Activated CD4-positive, alpha-beta T cell treated with anti-CD3 and anti-CD28 coated beads, Interleukin-2, amount 50 U/mL, for 1 hour (primary cell): Measurements from ENCODE around the gene CLCN1.
"Not testable (repeated sequence)": the region's sequence is repeated elsewhere in the genome, so short reads cannot be mapped to it uniquely, and the experiment has no call there.

ENCODE experiments used
- DNase-seq: peaks from one replicate; pipeline ENCODE4 v3.0.0-alpha.2; 2020

Gene CLCN1

DNA sequence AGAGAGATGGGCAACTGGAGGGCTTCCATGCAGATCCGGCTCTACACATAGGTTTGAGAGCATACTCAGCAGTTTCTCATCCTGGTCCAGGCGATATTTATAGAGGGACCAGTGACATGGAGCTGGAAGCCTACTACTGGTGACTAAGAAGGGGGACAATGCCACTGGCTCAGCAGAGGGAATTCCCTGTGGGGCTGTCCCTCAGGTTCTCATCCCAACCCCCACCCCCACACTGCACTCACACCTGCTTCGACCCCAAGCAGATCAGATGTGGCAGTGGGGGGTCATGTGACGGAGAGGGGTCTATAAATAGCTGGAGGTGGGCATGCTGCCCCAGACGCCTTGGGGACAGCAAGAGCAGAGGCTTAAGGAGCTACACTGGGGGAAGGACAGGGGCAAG lies at the start of gene CLCN1:
Gene CLCN1, plus strand, starts transcription at position 336 of the 400 bp plus-strand sequence. CDS start 102 bp downstream, outside the sequence.
- DNase-seq, result no peak

DNA sequence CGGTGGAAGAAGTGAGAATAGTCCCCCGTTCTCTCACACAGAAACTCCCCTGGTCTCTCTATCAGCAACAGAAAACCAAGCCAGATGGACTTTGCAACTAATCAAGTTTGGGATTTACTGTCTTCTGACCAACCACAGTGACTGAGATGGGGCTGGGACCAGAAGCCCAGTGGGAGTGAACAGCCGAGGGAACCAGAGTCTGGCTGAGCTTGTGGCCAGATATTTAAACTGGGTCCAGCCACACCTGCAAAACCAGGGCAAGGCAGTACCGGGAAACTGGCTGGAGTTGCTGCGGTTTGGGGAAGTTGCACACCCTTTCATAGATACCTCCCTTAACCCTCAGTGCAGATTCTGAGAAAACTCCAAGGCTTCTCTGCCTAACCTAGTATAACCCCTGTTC lies 46.7 kb upstream of the CLCN1 start:
- DNase-seq, result no peak

DNA sequence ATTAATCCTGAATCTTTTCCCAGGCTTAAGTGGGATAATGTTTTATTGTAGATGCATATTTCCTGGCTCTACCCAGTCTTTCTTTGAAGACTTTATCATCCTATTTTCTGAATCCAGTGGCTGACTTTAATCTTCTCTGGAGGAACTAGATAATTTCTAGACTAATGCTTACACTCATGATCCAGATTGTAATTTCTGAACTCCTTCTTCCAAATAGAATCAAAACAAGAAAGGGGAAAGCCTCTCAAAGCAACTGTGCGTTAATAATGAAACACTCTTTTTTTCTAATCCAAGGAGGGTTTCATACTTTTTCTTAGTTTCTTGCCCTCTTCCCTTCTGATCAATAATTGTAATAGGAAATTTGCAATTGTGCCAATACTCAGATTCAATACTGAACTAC lies 44.7 kb upstream of the CLCN1 start:
- no peak for DNase-seq

DNA sequence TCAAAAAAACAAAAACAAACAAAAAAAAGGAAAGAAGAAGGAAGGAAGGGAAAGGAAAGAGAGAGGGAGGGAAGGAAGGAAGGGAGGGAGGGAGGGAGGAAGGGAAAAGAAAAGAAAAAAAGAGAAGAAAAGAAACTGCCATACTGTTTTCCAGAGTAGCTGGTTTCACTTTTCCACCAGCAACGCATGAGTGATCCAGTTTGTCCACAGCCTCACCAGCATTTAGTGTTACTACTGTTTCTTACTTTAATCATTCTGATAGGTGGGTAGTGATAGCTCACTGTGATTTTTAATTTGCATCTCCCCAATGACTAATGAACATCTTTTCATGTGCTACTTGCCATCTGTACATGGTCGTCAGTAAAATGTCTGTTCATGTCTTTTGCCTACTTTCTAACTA lies 43.0 kb upstream of the CLCN1 start:
- no peak for DNase-seq

DNA sequence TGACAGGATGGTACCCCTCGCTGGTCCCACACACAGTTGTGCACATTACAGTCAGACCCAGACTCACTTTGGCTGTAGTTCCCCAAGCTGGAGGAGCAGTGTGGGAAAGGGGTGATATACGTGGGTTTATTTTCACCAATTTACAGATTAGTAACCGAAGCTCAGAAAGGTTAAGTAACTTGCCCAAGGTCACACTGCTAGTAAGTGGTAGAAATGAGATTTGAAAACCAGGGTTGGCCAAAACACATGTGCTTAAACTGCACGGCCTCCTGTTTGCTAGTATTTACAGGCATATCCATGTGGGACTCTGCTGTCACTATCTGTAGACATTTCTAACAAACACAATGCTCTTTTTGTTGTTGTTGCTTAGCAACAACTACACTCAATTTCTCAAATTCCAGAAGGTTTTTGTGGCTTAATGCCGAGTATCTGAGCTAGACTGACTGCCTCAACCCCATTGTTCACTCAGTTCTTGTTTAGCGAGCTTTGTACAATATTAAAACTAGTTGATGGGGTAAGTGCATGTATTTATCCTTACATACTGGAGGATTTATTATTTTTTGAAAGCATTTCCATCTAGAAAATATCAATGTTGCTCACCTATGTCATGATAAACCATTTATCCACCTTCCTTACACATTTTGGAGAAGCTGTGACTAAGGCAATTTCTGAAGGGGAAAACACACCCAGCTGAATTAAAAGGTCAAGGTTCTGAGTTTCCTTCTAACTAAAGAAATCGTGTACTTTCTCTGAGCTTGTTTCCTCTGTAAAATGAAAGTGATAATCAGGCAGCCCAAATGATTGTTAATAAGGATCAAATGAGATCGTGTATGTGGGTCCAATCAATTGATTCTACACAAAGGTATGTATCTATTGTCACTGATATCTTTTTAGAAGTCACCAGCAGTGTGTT lies 36.5 kb upstream of the CLCN1 start:
- DNase-seq, result no peak

DNA sequence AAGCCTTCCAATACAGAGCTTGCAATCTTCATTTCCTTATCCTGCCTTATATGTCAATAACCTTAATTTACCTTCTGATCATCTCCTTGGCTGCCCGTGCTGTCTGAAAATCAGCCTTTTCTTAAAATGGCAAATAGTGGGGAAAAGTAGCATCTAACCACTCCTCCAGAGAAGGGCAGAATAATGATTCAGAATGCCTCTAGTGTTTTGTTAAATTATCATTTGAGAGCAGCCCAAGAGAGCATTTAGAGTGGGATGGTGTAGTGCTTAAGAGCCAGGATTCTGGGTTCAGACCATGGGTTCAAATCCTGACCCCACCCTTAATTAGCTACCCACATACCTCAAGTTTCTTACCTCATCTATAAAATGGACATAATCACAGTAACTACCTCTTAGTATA lies 35.8 kb upstream of the CLCN1 start:
- no peak for DNase-seq

DNA sequence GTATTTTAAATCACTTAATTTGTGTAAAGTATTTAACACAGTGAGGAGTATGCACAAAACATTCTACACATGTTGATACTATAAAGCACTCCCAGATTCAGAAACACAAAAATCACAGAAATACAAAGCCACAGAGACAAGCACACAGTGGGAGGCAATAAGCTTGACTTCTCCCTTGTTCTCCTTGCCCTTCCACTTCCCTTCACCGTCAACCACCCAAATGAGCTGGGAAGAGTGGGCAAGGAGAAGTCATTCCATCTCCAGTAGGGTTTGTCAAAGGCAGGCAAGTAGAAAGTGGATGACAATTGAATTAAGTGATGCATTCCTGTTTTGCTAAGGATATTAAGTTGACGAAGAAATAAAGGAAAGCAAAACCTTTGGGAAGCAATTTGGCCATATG lies 35.3 kb upstream of the CLCN1 start:
- no peak for DNase-seq

DNA sequence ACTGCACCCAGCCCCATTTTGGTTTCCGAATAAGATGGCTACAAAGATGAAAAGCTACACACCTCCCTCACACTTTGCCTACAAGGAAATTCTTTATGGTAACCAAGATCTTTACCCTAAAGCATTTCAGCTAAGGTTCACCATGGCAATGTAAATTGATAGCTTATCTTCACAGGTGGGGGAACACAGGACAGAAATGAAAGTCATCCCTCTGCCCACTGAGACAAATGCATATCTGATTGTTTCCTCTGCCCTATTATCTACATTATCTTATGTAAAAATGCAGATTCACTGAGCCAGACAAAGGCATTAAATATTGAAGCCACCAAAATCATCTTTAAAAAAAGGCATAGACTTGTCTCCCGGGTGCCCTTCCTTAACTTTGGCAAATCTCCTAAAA lies 34.4 kb upstream of the CLCN1 start:
- no peak for DNase-seq

DNA sequence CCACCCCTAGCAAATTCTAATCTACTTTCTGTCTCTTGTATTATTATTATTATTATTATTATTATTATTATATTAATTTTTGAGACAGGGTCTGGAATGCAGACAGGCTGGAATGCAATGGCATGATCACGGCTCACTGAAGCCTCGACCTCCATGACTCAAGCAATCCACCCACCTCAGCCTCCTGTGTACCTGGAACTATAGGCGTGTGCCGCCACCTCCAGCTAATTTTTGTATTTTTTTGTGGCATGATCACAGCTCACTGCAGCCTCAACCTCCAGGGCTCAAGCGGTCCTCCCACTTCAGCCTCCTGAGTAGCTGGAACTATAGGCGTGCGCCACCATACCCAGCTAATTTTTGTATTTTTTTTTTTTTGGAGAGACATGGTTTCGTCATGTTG lies 33.8 kb upstream of the CLCN1 start:
- no peak for DNase-seq

DNA sequence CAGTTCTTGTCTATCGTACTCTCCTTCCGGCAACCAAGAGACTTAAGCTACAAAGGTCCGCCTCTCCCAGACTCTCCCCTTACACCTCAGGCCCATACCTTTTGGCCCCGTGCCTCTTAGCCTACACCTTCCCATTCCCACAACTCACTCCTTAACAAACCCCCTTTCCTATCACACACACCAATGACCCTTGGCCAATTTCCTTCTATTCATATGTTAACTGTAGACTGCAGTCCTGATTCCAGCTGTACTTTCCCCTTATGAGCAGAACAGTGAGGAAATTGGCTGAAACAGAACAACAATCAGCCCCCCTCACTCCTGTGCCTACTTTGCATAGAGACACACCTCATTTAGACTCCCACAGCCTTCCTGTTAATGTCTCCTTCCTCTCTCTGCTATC lies 32.5 kb upstream of the CLCN1 start:
- DNase-seq, result no peak

DNA sequence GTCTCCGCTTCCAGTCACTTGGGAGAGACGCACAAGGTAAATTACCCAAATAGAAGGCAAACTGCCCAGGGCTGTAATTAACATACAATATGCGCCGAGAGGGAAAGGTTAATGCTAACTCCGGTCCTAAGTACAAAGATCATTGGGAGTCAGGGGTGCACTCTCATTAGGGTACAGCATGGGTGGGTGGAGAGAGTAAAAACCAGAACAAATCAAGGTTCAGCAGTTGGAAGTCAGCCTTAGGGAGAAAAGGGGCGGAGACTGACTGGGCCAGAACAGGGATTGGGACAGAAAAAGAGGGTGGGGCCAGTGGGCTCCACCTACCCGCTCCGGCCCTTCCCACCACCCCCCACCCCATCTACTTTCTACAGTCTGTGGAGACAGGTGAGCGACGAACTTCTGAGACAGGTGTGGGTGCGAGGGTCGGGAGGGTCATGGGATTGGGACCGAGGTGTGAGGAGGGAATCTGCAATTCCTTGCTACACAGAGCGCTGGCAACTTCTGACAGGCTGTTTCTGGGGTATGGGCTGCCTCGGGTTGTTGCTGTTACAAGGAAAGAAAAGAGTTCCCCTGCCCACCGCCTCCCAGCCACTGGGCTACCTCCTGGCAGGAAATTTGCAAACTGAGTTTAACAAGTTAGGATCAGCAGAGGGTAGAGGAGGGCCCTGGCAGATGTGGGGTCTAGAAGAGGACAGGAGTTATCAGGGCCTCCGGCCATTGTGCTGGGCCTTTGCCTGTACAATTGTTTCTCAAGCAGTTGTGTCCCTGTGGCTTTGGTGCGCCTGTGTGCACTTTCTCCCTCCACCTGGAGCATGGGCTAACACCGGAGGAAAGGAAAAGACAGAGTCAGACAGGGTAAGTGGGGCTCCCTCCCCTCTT lies 31.1 kb upstream of the CLCN1 start, which contains the start of gene TMEM139:
Gene TMEM139, plus strand, starts transcription at position 368 of the 879 bp plus-strand sequence. CDS start 1,000 bp downstream, outside the sequence.
- no peak for DNase-seq

DNA sequence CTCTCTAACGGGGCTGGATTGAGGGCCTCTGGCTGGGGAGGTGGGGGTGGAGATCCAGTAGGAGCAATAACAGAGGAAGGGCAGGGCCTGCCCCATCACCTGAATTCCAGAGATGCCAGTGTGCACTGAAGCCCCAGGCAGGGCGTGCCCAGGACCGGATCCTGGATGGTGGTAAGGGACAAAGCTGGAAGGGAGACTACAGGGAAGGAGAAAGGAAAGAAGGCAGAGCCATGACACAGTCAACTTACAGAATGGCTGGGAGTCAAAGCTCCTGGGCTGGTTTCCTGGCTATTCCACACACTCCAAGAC lies 30.5 kb upstream of the CLCN1 start:
- DNase-seq, result no peak

DNA sequence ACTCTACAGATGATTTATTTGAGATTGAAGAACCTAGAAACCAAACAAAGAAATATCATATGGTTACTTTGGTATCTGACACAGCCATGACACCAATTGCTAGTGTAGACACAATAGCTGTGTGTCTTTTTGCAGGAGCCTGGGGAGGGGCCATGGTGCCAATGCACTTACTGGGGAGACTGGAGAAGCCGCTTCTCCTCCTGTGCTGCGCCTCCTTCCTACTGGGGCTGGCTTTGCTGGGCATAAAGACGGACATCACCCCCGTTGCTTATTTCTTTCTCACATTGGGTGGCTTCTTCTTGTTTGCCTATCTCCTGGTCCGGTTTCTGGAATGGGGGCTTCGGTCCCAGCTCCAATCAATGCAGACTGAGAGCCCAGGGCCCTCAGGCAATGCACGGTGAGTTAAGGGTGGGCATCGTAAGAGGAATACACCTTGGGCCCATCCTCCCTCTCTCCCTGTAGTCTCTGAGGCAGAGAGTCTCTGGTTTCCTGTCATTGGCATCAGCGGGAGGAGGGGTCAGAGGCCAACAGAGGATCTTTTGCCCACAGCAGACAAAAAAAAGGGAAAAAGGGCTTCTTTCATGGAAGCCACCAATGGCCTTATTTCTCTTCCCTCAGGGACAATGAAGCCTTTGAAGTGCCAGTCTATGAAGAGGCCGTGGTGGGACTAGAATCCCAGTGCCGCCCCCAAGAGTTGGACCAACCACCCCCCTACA lies 29.9 kb upstream of the CLCN1 start:
- no peak for DNase-seq

DNA sequence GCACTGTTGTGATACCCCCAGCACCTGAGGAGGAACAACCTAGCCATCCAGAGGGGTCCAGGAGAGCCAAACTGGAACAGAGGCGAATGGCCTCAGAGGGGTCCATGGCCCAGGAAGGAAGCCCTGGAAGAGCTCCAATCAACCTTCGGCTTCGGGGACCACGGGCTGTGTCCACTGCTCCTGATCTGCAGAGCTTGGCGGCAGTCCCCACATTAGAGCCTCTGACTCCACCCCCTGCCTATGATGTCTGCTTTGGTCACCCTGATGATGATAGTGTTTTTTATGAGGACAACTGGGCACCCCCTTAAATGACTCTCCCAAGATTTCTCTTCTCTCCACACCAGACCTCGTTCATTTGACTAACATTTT lies 29.4 kb upstream of the CLCN1 start:
- no peak for DNase-seq

DNA sequence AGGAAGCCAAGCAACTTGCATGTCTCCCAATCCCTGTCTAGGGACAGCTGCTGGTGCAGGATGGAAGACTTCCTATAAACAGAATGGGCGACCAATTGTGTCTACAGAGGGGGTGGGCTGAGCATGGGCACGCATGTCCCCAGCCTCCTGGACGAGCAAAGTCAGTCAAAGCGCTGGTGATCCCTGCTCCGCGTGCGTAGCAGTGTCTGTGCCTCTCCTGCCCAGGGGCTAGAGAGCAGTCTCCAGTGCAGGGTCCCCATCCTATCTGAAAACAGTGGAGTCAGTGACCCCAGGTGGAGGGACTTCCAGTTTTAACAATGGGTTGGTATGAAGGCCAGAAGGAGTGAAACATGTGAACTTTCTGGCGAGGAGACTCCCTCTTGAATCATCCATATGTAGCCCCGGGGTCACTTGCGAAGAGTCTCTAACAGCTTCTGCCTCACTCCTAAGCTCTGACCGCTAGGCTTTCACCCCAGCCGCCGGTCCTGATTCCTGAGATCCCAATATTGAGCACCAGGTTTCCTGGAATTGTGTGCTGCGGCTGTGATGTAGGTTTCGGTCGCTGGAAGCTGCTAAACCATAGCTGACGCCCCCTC lies 28.5 kb upstream of the CLCN1 start:
- DNase-seq, result no peak

DNA sequence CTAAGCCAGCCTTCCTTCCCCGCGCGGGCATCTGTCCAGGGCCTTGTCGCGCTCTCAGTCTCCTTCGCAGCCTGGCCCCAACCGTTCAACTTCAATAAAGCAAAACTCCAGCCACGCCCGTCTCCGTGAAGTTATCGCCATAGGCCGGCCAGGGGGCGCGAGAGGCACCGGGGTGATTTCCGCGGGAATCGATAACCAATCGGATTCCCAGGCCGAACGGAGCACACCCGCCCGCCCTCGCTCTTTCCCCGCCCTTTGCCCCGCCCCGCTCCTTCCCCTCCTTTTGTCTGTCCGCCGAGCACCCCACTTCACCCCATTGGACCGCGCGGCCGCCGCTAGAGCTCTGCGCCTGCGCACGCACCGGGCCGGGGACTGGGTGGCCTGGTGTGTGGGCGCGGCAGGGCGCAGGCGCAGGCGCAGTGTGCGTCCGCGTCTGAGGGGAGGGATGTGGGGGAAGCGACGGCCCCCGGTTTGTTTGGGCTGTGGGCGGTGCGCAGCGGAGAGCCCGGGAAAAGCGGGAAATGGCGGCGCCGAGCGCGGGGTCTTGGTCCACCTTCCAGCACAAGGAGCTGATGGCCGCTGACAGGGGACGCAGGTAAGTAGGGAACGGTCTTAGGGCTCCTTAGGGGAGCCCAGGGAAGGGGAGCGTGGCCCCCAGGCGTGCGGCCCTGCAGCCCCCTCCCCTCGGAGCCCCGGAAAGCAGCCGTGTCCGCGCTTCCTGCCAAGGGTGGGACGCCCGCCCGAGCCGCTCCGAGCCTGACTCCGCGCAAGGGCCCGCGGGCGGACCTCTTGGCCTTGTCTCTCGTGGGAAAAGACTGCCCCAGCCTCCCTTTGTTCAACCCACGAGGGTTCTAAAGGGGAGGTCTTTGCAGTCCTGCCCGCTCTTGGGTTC lies 27.7 kb upstream of the CLCN1 start, which contains the start of gene CASP2:
Gene CASP2, plus strand, starts transcription at position 417 of the 892 bp plus-strand sequence. Its CDS starts 105 bp downstream, at position 522.
- DNase-seq, result peak; percentile 99

DNA sequence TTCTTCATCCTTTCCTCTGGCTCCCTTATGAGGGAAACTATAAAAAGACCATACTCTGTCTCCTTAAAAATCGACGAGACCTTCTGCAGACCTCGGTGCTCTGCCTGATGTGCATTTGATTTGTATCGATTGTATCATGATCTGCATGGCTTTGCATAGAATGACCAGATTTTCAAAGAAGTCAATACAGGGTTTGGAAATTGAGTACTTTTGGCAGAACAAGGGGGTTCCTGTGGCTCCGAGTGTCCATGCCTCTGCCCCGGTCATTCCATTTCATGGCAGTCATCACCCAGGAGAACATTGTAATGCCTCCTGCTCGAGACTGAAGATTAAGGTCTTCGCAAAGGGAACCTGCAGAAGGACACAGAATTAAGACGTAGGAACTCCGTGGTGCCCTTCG lies 27.1 kb upstream of the CLCN1 start:
- no peak for DNase-seq

DNA sequence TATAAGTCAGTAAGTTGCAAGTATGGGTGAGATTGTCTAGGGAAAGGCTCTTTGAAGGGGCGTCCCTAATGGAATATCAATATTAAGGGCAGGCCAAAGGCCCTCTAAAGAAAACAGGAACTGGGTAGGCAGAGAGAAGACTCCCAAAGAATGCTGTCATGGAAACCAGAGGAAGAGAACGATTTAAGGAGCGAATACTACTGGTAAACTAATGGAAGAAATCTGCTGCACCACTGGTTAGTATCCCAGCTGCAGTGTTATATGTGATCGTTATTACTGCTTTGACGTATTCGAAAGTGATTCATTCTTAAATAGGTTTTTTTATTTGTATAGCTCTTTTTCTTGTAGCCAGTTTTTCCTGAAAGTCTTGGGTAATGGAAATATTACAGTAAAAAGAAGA lies 26.5 kb upstream of the CLCN1 start:
- DNase-seq, result no peak

DNA sequence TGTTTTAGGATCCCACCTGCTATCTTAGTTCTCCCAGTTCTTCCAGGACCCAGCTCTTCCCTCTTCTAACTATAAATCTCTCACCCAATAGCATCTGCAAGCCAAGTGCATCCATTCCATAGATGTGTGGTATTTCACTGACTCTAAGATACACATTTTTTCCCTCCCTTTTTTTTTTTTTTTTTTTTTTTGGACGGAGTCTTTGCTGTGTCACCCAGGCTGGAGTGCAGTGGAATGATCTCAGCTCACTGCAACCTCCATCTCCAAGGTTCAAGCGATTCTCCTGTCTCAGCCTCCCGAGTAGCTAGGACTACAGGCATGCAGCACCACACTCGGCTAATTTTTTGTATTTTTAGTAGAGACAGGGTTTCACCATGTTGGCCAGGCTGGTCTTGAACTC lies 26.0 kb upstream of the CLCN1 start:
- not testable (repeated sequence) for DNase-seq

DNA sequence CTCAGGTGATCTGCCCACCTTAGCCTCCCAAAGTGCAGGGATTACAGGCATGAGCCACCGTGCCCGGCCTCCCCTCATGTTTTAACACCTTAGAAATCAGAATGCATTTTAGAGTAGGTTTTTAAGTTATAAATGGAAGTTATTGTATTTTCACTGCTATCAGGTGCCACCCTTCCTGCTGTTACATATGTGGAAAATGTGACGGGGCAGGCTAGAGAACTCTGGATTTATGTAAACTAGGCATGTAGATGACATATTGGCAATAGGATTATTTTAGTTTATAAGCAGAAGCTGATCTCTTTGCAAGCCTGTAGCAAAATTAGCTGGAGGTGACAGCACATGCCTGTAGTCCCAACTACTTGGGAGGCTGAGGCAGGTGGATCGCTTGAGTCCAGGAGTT lies 25.6 kb upstream of the CLCN1 start:
- no peak for DNase-seq

DNA sequence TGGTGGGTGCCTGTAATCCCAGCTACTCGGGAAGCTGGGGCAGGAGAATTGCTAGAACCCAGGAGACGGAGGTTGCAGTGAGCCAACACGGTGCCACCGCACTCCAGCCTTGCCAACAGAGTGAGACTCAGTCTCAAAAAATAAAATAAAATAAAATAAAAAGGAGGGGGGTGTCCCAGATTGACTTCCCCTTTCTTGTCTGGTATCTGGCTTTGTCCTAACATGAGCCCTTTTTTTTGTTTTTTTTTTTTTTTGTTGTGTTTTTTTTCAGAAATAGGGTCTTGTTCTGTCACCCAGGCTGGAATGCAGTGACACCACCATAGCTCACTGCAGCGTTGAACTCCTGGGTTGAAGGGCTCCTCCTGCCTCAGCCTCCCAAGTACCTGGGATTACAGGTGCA lies 23.0 kb upstream of the CLCN1 start:
- DNase-seq, result no peak

DNA sequence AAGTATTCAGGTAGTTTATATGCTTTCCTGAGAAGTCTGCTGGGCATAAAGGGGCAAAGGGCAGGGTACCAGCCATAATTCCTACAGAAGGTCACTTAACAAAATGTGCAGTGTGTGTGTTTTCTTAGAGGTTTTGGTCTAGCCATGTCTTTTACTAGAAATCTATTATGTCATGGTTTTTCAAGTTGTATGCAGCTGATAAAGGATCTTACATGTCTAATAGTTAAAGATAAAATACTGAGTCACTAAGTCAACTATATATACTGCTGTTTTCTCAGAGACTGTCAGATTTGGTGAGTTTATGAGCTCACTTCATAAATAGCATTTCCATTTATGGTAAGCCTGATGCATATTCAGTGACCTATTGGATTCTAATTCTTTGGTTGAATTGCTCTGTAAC lies 20.0 kb upstream of the CLCN1 start:
- no peak for DNase-seq
